A549 (cell line): Measurements from ENCODE around the gene CCNO. TPM values are rescaled to one million over a fixed set of nuclear protein-coding genes. Genes with fewer than 3 reads are reported as not detected.

Experiments used
- ATAC-seq, 2 experiments: fragments of 200-7000 bp in 1 of 2; fragments of >200 bp in 1 of 2; cut with Nextera tagmentation in 1 of 2; cut with Tn5 transposase in 1 of 2; 3 replicates each; pipeline versions ENCODE4 v1.8.0 to v1.9.1; 2018 to 2020; ENCODE audit warnings: mild to moderate bottlenecking in 1 of 2, moderate library complexity in 1 of 2
- CTCF ChIA-PET: fragments of 300-600 bp; sonication (Branson Sonifier 250); formaldehyde crosslinking; extraction: SDS; loops from one replicate; lab custom pipeline; 2021; ENCODE audit warnings: antibody characterized with exemption, inconsistent platforms; lab: Yijun Ruan, JAX
- POLR2A ChIA-PET: fragments of 350-600 bp; formaldehyde crosslinking; extraction: SDS; loops from one replicate; lab custom pipeline; 2021; ENCODE audit warnings: antibody characterized with exemption, inconsistent platforms; lab: Yijun Ruan, JAX
- DNase-seq, 2 experiments: peaks; one replicate each; pipeline versions ENCODE4 v3.0.0 to v3.0.0-alpha.2; 2011 to 2016; ENCODE audit warnings: low read depth in 1 of 2, low spot score in 1 of 2
- FAIRE-seq: peaks from 2 replicates; lab custom pipeline; 2011; peaks lifted over from hg19 to GRCh38; lab: Jason Lieb, UNC
- H3K27ac ChIP-seq, 2 experiments: fragments of >200 bp; sonication (Bioruptor Twin); formaldehyde crosslinking; 3 replicates each; pipeline ENCODE4 v1.5.1; 2016 to 2017
- H3K4me1 ChIP-seq: fragments of >200 bp; sonication (Bioruptor Twin); formaldehyde crosslinking; 3 replicates; pipeline ENCODE4 v1.6.1; 2016
- H3K4me2 ChIP-seq: fragments of >200 bp; sonication (Bioruptor Twin); formaldehyde crosslinking; 3 replicates; pipeline ENCODE4 v1.6.1; 2016
- H3K4me3 ChIP-seq: fragments of >200 bp; sonication (Bioruptor Twin); formaldehyde crosslinking; 3 replicates; pipeline ENCODE4 v1.5.1; 2016
- H3K9me3 ChIP-seq: fragments of >200 bp; sonication (Bioruptor Twin); formaldehyde crosslinking; 3 replicates; pipeline ENCODE4 v1.6.1; 2016
- CBX2 ChIP-seq: fragments of 200-600 bp; sonication (generic); IDR thresholded peaks from 2 replicates; pipeline ENCODE4 v1.6.1; 2016; ENCODE audit warnings: low read depth, mild to moderate bottlenecking, borderline replicate concordance
- CBX8 ChIP-seq: fragments of 200-600 bp; sonication (generic); IDR thresholded peaks from 2 replicates; pipeline ENCODE4 v1.6.1; 2016
- CHD2 ChIP-seq: fragments of 150-350 bp; IDR thresholded peaks from 2 replicates; pipeline ENCODE4 v1.6.1; 2014; ENCODE audit warnings: low read length; ENCODE audit not compliant: partially characterized antibody
- CHD4 ChIP-seq: fragments of 200-600 bp; sonication (generic); IDR thresholded peaks from 2 replicates; pipeline ENCODE4 v1.6.1; 2016; ENCODE audit warnings: antibody characterized with exemption, mild to moderate bottlenecking, borderline replicate concordance
- EHMT2 ChIP-seq: fragments of 200-600 bp; sonication (generic); IDR thresholded peaks from 2 replicates; pipeline ENCODE4 v1.6.1; 2016; ENCODE audit warnings: antibody characterized with exemption, low read depth, mild to moderate bottlenecking, moderate library complexity
- ESRRA ChIP-seq: fragments of 150-350 bp; IDR thresholded peaks from 2 replicates; pipeline ENCODE4 v1.6.1; 2014; ENCODE audit warnings: mild to moderate bottlenecking, low read length, borderline replicate concordance
- FOSB ChIP-seq: fragments of 250-450 bp; sonication (Bioruptor Pico); IDR thresholded peaks from 2 replicates; pipeline ENCODE4 v1.5.0; 2020; ENCODE audit warnings: mild to moderate bottlenecking, moderate library complexity
- HEYL ChIP-seq: fragments of 250-450 bp; sonication (Bioruptor Pico); IDR thresholded peaks from 2 replicates; pipeline ENCODE4 v1.8.0; 2021; ENCODE audit warnings: mild to moderate bottlenecking, moderate library complexity
- HOXB5 ChIP-seq: fragments of 250-450 bp; sonication (Bioruptor Pico); IDR thresholded peaks from 2 replicates; pipeline ENCODE4 v1.5.0; 2020; ENCODE audit warnings: mild to moderate bottlenecking, moderate library complexity
- KDM1A ChIP-seq: fragments of 200-600 bp; sonication (generic); IDR thresholded peaks from 2 replicates; pipeline ENCODE4 v1.6.1; 2016; ENCODE audit warnings: low read depth, mild to moderate bottlenecking
- KDM5A ChIP-seq: fragments of 200-600 bp; sonication (generic); IDR thresholded peaks from 2 replicates; pipeline ENCODE4 v1.6.1; 2016; ENCODE audit warnings: antibody characterized with exemption, mild to moderate bottlenecking
- MAZ ChIP-seq: fragments of 150-350 bp; IDR thresholded peaks from 2 replicates; pipeline ENCODE4 v1.6.1; 2014; ENCODE audit warnings: antibody characterized with exemption, low read depth, low read length, borderline replicate concordance
- MYC ChIP-seq: IDR thresholded peaks from 2 replicates; pipeline ENCODE4 v1.6.1; 2012; ENCODE audit warnings: mild to moderate bottlenecking, inconsistent platforms, low read length, improper control_type of control experiment, borderline replicate concordance
- POLR2A ChIP-seq: IDR thresholded peaks from 2 replicates; pipeline ENCODE4 v1.6.1; 2012; ENCODE audit warnings: mild to moderate bottlenecking, low read length
- POLR2AphosphoS2 ChIP-seq: conservative IDR thresholded peaks from 2 replicates; pipeline ENCODE4 v1.6.1; 2012; ENCODE audit warnings: low read length, improper control_type of control experiment, inconsistent platforms
- RAD21 ChIP-seq, 2 experiments: fragments of >200 bp in 1 of 2; sonication (Bioruptor Twin) in 1 of 2; formaldehyde crosslinking in 1 of 2; IDR thresholded peaks in 1 of 2; conservative IDR thresholded peaks in 1 of 2; 2 replicates in 1 of 2; 3 replicates in 1 of 2; pipeline ENCODE4 v1.6.1; 2012 to 2018; ENCODE audit warnings: inconsistent platforms in 1 of 2
- RARB ChIP-seq: fragments of 250-450 bp; sonication (Bioruptor Pico); IDR thresholded peaks from 2 replicates; pipeline ENCODE4 v1.8.0; 2021; ENCODE audit warnings: mild to moderate bottlenecking, moderate library complexity
- RCOR1 ChIP-seq: fragments of 150-350 bp; IDR thresholded peaks from 2 replicates; pipeline ENCODE4 v1.6.1; 2014; ENCODE audit warnings: antibody characterized with exemption, low read length, low read depth
- RFX5 ChIP-seq: fragments of 450-650 bp; IDR thresholded peaks from 2 replicates; pipeline ENCODE4 v1.7.1; 2014; ENCODE audit warnings: antibody characterized with exemption, mild to moderate bottlenecking, moderate library complexity
- RNF2 ChIP-seq: fragments of 200-600 bp; sonication (generic); IDR thresholded peaks from 2 replicates; pipeline ENCODE4 v1.6.1; 2016; ENCODE audit warnings: low read depth, mild to moderate bottlenecking, antibody characterized with exemption, moderate library complexity, borderline replicate concordance
- SREBF2 ChIP-seq: fragments of 450-650 bp; IDR thresholded peaks from 2 replicates; pipeline ENCODE4 v1.6.1; 2014; ENCODE audit warnings: mild to moderate bottlenecking, moderate library complexity
- TFCP2L1 ChIP-seq: fragments of 250-450 bp; sonication (Bioruptor Pico); IDR thresholded peaks from 2 replicates; pipeline ENCODE4 v1.5.0; 2021; ENCODE audit warnings: mild to moderate bottlenecking
- TP53 ChIP-seq: fragments of 250-450 bp; sonication (Bioruptor Pico); IDR thresholded peaks from 2 replicates; pipeline ENCODE4 v1.5.0; 2021; ENCODE audit warnings: mild to moderate bottlenecking, moderate library complexity
- ZC3H11A ChIP-seq: fragments of 450-650 bp; IDR thresholded peaks from 2 replicates; pipeline ENCODE4 v1.6.1; 2014; ENCODE audit warnings: antibody characterized with exemption, mild to moderate bottlenecking
- WGBS: methylation state at CpG from one replicate; pipeline ENCODE4 v1.1.6; 2017; ENCODE audit errors: missing lambda C conversion rate; 5-methylcytosine and 5-hydroxymethylcytosine counted together
- polyA plus RNA-seq, 4 experiments: library from polyadenylated mRNA; depleted of rRNA in 3 of 4; stranded (reverse); fragments of >200 nt; fragmentation: RNase III in 1 of 4; extraction: RNeasy Plus Mini Kit Qiagen cat#74134 plus additional on column Dnase treatment in 1 of 4; gene quantifications; 2 replicates in 3 of 4; 3 replicates in 1 of 4; pipeline ENCODE4 v1.2.3, GENCODE V29; 2011 to 2017
- TF ChIP-seq, protein P1 (sequence below): fragments of 250-450 bp; sonication (Bioruptor Pico); IDR thresholded peaks from 2 replicates; pipeline ENCODE4 v1.5.0; 2021; ENCODE audit warnings: mild to moderate bottlenecking, moderate library complexity, borderline replicate concordance
- TF ChIP-seq, protein P2 (sequence below): fragments of >200 bp; sonication (Bioruptor Twin); formaldehyde crosslinking; IDR thresholded peaks from 3 replicates; pipeline ENCODE4 v1.6.1; 2016
- TF ChIP-seq, protein P3 (sequence below): fragments of >200 bp; sonication (Bioruptor Twin); formaldehyde crosslinking; IDR thresholded peaks from 2 replicates; pipeline ENCODE4 v1.6.1; 2016
- TF ChIP-seq, protein P4 (sequence below): fragments of >200 bp; sonication (Bioruptor Twin); formaldehyde crosslinking; IDR thresholded peaks from 3 replicates; pipeline ENCODE4 v1.5.1; 2016
- TF ChIP-seq, protein P5 (sequence below): IDR thresholded peaks from 2 replicates; pipeline ENCODE4 v1.6.1; 2012

Gene CCNO
- polyA plus RNA-seq, 2 of the 4 experiments (the other 2 are of a cell fraction), result 2.2 to 4.8 TPM

DNA sequence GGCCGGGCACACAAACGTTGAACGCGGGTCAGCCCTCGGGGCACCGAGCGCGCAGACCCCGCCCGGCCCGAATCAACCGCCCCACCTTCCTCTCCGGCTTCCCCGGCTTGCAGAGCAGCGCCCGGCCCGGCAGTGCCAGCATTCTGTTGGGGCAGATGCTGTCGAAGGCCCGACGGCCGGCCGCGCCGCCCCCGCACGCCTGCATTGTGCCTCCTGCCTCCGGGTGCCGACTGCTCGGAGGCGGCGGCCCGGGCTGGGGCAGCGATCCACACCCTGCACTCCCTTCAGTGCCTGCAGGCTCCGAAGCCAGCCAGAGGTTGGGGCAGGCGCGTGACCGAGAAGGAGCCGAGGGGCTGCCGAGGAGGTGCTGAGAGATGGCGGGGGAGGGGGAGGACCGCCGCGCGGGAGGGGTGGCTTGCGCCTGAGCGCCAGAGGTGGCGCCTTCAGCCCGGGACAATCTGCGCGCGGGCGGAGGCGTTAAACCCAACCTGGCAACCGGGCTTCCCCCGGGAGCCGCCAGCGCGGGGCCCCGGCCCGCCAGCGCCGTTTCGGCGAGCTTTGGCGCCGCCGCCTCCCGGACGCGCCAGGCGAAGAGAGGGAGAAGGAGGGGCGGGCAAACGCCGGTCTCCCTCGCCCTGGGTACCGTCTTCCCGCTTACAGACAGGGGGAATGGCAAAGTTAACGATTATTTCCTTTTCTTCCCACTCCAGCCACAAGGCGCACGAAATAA is 6.3 kb downstream of the CCNO start, which contains the start of gene MCIDAS (continued):
- TF ChIP-seq, protein P1, sequence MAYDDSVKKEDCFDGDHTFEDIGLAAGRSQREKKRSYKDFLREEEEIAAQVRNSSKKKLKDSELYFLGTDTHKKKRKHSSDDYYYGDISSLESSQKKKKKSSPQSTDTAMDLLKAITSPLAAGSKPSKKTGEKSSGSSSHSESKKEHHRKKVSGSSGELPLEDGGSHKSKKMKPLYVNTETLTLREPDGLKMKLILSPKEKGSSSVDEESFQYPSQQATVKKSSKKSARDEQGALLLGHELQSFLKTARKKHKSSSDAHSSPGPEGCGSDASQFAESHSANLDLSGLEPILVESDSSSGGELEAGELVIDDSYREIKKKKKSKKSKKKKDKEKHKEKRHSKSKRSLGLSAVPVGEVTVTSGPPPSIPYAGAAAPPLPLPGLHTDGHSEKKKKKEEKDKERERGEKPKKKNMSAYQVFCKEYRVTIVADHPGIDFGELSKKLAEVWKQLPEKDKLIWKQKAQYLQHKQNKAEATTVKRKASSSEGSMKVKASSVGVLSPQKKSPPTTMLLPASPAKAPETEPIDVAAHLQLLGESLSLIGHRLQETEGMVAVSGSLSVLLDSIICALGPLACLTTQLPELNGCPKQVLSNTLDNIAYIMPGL, result 0 out of 2 replicates have a peak, but pooled peaks have one; percentile 58
- TF ChIP-seq SREBF2, result no peak
- TF ChIP-seq HOXB5 (CRISPR knock-in tag), result 0 out of 2 replicates have a peak, but pooled peaks have one; percentile 9

DNA sequence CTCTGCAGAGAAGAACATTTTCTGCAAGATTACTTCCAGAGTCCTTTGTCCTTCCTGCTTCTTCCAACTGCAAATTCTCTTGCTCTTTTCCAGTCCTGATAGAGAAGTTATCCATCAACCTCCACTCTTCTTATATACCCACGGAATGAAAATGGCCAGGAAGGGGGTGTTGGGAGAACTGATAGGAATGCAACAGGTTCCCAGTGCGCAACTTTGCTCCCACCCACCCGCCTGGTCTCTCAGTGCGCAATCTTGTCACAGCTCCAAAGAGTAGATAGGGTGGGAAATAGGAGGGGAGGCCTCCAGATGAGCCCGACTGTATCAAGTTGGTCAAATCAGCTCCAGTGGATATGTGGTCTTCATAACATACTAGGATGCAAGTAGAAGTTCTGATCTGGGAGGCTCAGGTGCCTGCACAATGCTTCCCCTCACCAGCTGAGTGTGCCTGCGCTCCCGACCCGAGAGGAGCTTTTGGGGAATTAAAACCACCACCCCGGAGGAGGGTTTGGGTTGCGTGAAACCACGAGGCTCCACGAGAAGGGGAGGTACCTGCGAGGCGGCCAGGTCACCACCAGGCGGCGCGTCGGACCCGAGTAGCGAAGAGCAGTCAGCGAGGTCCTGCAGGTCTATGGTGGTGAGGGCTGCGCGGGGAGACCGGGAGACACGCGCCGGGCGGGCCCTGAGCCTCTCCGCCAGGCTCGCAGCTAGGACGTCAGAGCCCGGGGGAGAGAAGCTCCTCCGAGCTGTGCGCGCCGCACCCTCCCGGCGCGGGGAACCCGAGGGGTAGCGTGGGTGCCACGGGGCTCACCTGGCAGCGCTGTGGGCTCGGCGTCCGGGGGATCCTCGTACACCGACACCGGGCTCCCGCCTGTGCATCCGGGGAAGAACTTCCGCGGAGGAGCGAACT is 7.1 kb downstream of the CCNO start:
- Histone ChIP-seq H3K4me2 (peak overlapping the region; percentile 86), H3K4me1 (0 out of 3 replicates have a peak, but pooled peaks cover 5% of the 10 kb centered on the region), H3K9me3 (no peaks in the 10 kb centered on the region), H3K4me3 (peak overlapping the region; percentile 55), H3K27ac (peak overlapping the region; percentile 64 to 90)
- FAIRE-seq (no peak), DNase-seq (peak; percentile 89 to 92), ATAC-seq (peak; percentile 76 to 91)
- WGBS, result 29% methylated on average over 21 of the region's 54 CpGs
- ChIA-PET CTCF (interaction anchor here (0.6 to 4.8 kb wide), 28 partner anchors 9 to 1241 kb away, joined by 3 to 57 read pairs (median 4); no protein-coding TSS in a partner anchor), POLR2A (no interaction called here)
- TF ChIP-seq RARB (CRISPR knock-in tag) (no peak), KDM1A (no peak), TP53 (CRISPR knock-in tag) (no peak), TFCP2L1 (CRISPR knock-in tag) (no peak), RNF2 (peak; percentile 74; the same call in 1 of the 2 replicates), CBX8 (no peak), RAD21 (conservative IDR thresholded peaks at IDR 0.05 in 1 of 2, IDR thresholded peaks at IDR 0.05 in 1 of 2) (peak; percentile 70 to 71), CHD4 (no peak), FOSB (no peak), MAZ (no peak), CHD2 (no peak), CBX2 (no peak), MYC (peak; percentile 78; the same call in 1 of the 2 replicates), HOXB5 (CRISPR knock-in tag) (0 out of 2 replicates have a peak, but pooled peaks have one; percentile 6), EHMT2 (no peak), ZC3H11A (no peak), ESRRA (no peak), SREBF2 (no peak), RFX5 (no peak), KDM5A (no peak), HEYL (CRISPR knock-in tag) (no peak), RCOR1 (no peak), POLR2A (peak; percentile 38), POLR2AphosphoS2 (no peak)
- TF ChIP-seq, protein P1, result no peak
- TF ChIP-seq, protein P2, sequence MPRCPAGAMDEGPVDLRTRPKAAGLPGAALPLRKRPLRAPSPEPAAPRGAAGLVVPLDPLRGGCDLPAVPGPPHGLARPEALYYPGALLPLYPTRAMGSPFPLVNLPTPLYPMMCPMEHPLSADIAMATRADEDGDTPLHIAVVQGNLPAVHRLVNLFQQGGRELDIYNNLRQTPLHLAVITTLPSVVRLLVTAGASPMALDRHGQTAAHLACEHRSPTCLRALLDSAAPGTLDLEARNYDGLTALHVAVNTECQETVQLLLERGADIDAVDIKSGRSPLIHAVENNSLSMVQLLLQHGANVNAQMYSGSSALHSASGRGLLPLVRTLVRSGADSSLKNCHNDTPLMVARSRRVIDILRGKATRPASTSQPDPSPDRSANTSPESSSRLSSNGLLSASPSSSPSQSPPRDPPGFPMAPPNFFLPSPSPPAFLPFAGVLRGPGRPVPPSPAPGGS, result no peak
- TF ChIP-seq, protein P3, sequence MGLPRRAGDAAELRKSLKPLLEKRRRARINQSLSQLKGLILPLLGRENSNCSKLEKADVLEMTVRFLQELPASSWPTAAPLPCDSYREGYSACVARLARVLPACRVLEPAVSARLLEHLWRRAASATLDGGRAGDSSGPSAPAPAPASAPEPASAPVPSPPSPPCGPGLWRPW, result no peak
- TF ChIP-seq, protein P4, sequence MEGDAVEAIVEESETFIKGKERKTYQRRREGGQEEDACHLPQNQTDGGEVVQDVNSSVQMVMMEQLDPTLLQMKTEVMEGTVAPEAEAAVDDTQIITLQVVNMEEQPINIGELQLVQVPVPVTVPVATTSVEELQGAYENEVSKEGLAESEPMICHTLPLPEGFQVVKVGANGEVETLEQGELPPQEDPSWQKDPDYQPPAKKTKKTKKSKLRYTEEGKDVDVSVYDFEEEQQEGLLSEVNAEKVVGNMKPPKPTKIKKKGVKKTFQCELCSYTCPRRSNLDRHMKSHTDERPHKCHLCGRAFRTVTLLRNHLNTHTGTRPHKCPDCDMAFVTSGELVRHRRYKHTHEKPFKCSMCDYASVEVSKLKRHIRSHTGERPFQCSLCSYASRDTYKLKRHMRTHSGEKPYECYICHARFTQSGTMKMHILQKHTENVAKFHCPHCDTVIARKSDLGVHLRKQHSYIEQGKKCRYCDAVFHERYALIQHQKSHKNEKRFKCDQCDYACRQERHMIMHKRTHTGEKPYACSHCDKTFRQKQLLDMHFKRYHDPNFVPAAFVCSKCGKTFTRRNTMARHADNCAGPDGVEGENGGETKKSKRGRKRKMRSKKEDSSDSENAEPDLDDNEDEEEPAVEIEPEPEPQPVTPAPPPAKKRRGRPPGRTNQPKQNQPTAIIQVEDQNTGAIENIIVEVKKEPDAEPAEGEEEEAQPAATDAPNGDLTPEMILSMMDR, result peak; percentile 68
- TF ChIP-seq, protein P5, sequence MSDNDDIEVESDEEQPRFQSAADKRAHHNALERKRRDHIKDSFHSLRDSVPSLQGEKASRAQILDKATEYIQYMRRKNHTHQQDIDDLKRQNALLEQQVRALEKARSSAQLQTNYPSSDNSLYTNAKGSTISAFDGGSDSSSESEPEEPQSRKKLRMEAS, result peak; percentile 53; the same call in 1 of the 2 replicates
